ENCODE results near the gene PARD3B.

Gene PARD3B

GRCh38 chr2:205651719-205652118 is 1106.4 kb downstream of the PARD3B start:
- H3K4me3 ChIP-seq (ENCODE audit: low read length) = no peak overlapping the region
- TF ChIP-seq ZNF274 (IDR thresholded peaks at IDR 0.05; ENCODE audit: low read depth, low read length) = no peak

DNA sequence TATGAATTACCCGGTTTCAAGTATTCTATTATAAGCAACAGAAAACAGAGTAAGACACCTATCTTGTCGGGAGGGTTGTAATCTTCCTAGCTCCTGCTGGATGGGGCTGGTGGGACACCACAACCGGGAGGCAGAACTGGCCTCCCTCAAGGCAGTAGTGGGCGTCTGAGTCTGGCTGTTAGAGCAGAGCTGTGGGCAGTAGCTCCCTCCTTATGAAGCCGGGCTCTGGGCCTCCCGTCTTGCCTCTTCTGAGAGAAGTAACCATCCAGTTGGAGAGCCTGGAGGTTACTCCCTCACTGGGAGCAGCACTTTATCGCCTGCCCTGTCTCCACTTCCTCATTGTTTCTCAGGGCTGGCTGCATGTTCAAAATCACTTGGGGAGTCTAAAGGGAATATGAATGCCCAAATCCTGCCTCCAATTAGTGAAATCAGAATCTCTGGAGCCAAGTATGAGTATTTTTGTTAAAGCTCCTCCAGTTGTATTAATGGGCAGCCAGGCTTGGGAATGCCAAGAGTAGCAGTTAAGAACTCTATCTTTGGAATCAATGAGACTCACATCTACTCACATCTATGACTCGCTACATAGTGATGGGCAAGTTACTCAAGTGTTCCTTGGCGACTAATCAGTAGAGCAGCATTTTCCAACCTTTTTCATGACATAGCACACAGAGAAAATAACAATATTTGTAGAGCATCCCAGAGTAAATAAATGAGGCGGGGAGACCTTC is 1109.8 kb downstream of the PARD3B start:
- TF ChIP-seq ZNF274 (IDR thresholded peaks at IDR 0.05; ENCODE audit: low read depth, low read length) = no peak
- no peak overlapping the region for H3K4me3 ChIP-seq (ENCODE audit: low read length)

GRCh38 chr2:205655779-205656456 is 1110.6 kb downstream of the PARD3B start:
- H3K4me3 ChIP-seq (ENCODE audit: low read length) = no peak overlapping the region
- TF ChIP-seq ZNF274 (IDR thresholded peaks at IDR 0.05; ENCODE audit: low read depth, low read length) = no peak

GRCh38 chr2:205656461-205656860 is 1111.2 kb downstream of the PARD3B start:
- no peak for TF ChIP-seq ZNF274 (IDR thresholded peaks at IDR 0.05; ENCODE audit: low read depth, low read length)
- H3K4me3 ChIP-seq (ENCODE audit: low read length) = no peak overlapping the region

DNA sequence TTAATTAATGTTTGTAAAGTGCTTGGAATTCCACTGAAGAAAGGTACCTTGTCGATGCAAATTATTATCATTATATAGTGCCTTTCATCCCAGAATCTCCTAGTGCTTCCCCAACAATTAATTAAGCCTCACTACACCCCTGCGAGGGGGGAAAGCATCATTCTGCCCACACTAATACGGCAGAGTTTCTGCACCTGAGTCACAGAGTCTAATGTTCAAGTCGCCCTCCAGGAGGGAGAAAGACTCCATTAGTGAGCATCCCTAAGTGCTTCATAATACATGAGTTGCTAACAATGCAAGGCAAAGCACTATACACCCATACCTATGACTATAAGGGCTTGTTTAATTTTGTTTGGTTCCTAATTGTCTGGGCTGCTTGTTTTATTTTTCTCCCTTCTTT is 1111.7 kb downstream of the PARD3B start:
- no peak for TF ChIP-seq ZNF274 (IDR thresholded peaks at IDR 0.05; ENCODE audit: low read depth, low read length)
- no peak overlapping the region for H3K4me3 ChIP-seq (ENCODE audit: low read length)

- no peak overlapping the region for H3K4me3 ChIP-seq (ENCODE audit: low read length)
- no peak for TF ChIP-seq ZNF274 (IDR thresholded peaks at IDR 0.05; ENCODE audit: low read depth, low read length)
Measured at GRCh38 chr2:205657579-205657978, 1112.3 kb downstream of the PARD3B start.

GRCh38 chr2:205658068-205658467 is 1112.8 kb downstream of the PARD3B start:
- H3K4me3 ChIP-seq (ENCODE audit: low read length) = no peak overlapping the region
- no peak for TF ChIP-seq ZNF274 (IDR thresholded peaks at IDR 0.05; ENCODE audit: low read depth, low read length)

DNA sequence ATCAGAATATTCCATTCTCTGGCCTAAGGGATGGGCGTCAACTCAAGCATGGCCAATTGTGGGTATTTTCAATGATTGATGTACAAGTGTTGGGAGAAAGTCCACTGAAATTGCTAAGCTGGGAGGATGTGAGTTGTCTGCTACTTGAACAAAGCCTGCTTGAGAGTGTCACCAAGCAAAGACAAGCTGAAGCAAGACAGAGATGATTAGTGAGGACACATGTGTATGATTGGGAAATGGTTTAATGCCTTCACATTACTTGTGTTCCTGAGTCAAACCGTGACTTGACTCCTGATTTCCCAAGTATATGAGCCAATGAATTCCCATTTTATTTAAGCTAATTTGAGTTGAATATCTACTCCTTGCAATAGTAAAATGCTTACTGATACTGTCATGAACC is 1113.3 kb downstream of the PARD3B start:
- TF ChIP-seq ZNF274 (IDR thresholded peaks at IDR 0.05; ENCODE audit: low read depth, low read length) = no peak
- no peak overlapping the region for H3K4me3 ChIP-seq (ENCODE audit: low read length)

- TF ChIP-seq ZNF274 (IDR thresholded peaks at IDR 0.05; ENCODE audit: low read depth, low read length) = no peak
- no peak overlapping the region for H3K4me3 ChIP-seq (ENCODE audit: low read length)
Measured at GRCh38 chr2:205659922-205660321, 1114.6 kb downstream of the PARD3B start.

GRCh38 chr2:205660521-205661124 is 1115.3 kb downstream of the PARD3B start:
- TF ChIP-seq ZNF274 (IDR thresholded peaks at IDR 0.05; ENCODE audit: low read depth, low read length) = no peak
- no peak overlapping the region for H3K4me3 ChIP-seq (ENCODE audit: low read length)

GRCh38 chr2:205661281-205661680 is 1116.0 kb downstream of the PARD3B start:
- H3K4me3 ChIP-seq (ENCODE audit: low read length) = no peak overlapping the region
- no peak for TF ChIP-seq ZNF274 (IDR thresholded peaks at IDR 0.05; ENCODE audit: low read depth, low read length)

- no peak for TF ChIP-seq ZNF274 (IDR thresholded peaks at IDR 0.05; ENCODE audit: low read depth, low read length)
- H3K4me3 ChIP-seq (ENCODE audit: low read length) = no peak overlapping the region
Measured at GRCh38 chr2:205662206-205662965, 1117.1 kb downstream of the PARD3B start.

DNA sequence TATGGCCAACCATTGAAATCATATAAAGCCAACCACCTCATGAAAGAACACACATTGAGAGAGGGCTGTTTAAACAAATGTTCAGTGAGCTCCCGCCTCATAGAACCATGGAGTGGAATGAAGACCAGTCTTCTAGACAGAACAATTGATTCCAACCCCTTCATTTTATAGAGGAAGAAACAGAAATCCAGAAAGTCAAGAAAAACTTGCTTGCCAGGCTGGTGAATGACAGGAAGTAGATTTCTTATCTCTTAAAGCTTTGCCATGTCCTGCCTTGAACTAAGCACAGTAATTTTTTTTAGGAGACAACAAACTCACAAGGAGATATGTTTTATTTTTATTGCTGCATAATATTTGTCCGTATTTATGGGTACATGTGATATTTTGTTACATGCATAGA is 1120.5 kb downstream of the PARD3B start:
- TF ChIP-seq ZNF274 (IDR thresholded peaks at IDR 0.05; ENCODE audit: low read depth, low read length) = no peak

More for the DNA sequence above, 1120.5 kb downstream of the PARD3B start:
- H3K4me3 ChIP-seq (ENCODE audit: low read length) = no peak overlapping the region
